HepG2 (cell line): ENCODE measurements around the gene AJUBA. TPM values are rescaled to one million over a fixed set of nuclear protein-coding genes. Genes with fewer than 3 reads are reported as not detected.

Experiments
- AFF4 ChIP-seq: sonication (generic); formaldehyde crosslinking; IDR thresholded peaks from 2 replicates; pipeline ENCODE4 v1.4.0; 2020; ENCODE audit warnings: missing genetic modification reagents
- AGO2 ChIP-seq: fragments of 200-400 bp; formaldehyde crosslinking; optimal IDR thresholded peaks from 2 replicates; pipeline ENCODE3; 2017; ENCODE audit warnings: mild to moderate bottlenecking, low read depth, low read length, moderate library complexity
- ATRX ChIP-seq: sonication (generic); formaldehyde crosslinking; IDR thresholded peaks from 2 replicates; pipeline ENCODE4 v1.4.0; 2020; ENCODE audit warnings: missing genetic modification reagents, borderline replicate concordance
- CHD4 ChIP-seq: fragments of 200-600 bp; sonication (generic); IDR thresholded peaks from 2 replicates; pipeline ENCODE4 v1.7.0; 2017; ENCODE audit warnings: mild to moderate bottlenecking, low read length, borderline replicate concordance
- CREM ChIP-seq, 2 experiments: sonication (generic) in 1 of 2; formaldehyde crosslinking in 1 of 2; IDR thresholded peaks; 2 replicates each; pipeline versions ENCODE4 v1.4.0 to v1.6.1; 2016 to 2020; ENCODE audit warnings: antibody characterized with exemption in 1 of 2, mild to moderate bottlenecking in 1 of 2, missing genetic modification reagents in 1 of 2
- GPBP1L1 ChIP-seq: sonication (generic); formaldehyde crosslinking; IDR thresholded peaks from 2 replicates; pipeline ENCODE4 v1.5.0; 2020; ENCODE audit warnings: mild to moderate bottlenecking, missing genetic modification reagents
- HMGXB3 ChIP-seq: sonication (generic); formaldehyde crosslinking; IDR thresholded peaks from 2 replicates; pipeline ENCODE4 v1.4.0; 2020; ENCODE audit warnings: missing genetic modification reagents, borderline replicate concordance
- KDM1A ChIP-seq: IDR thresholded peaks from 2 replicates; pipeline ENCODE4 v1.6.1; 2016; ENCODE audit warnings: missing compliant biosample characterization
- NFIB ChIP-seq: sonication (generic); formaldehyde crosslinking; IDR thresholded peaks from 2 replicates; pipeline ENCODE4 v1.9.0; 2021; ENCODE audit warnings: missing genetic modification reagents, mild to moderate bottlenecking, borderline replicate concordance
- ONECUT2 ChIP-seq: sonication (generic); formaldehyde crosslinking; IDR thresholded peaks from 2 replicates; pipeline ENCODE4 v1.4.0; 2020; ENCODE audit warnings: missing genetic modification reagents
- PRDM4 ChIP-seq: sonication (generic); formaldehyde crosslinking; IDR thresholded peaks from 2 replicates; pipeline ENCODE4 v1.9.0; 2021; ENCODE audit warnings: missing genetic modification reagents, borderline replicate concordance
- ZNF552 ChIP-seq: sonication (generic); formaldehyde crosslinking; IDR thresholded peaks from 2 replicates; pipeline ENCODE4 v1.9.0; 2022; ENCODE audit warnings: missing genetic modification reagents, mild to moderate bottlenecking, borderline replicate concordance
- ZNF720 ChIP-seq: sonication (generic); formaldehyde crosslinking; IDR thresholded peaks from 2 replicates; pipeline ENCODE4 v1.4.0; 2020; ENCODE audit warnings: missing genetic modification reagents
- ZNF784 ChIP-seq: sonication (generic); formaldehyde crosslinking; IDR thresholded peaks from 2 replicates; pipeline ENCODE4 v1.5.1; 2020; ENCODE audit warnings: missing genetic modification reagents, mild to moderate bottlenecking, borderline replicate concordance
- ZSCAN22 ChIP-seq: sonication (generic); formaldehyde crosslinking; IDR thresholded peaks from 2 replicates; pipeline ENCODE4 v1.4.0; 2020; ENCODE audit warnings: mild to moderate bottlenecking, missing genetic modification reagents
- polyA plus RNA-seq, 8 experiments: library from polyadenylated mRNA; depleted of rRNA in 3 of 8; stranded (reverse) in 7 of 8; unstranded in 1 of 8; fragments of >200 nt; fragmentation: Illumina TruSeq in 4 of 8; extraction: Trizol in 4 of 8; gene quantifications; 2 replicates each; pipeline versions ENCODE4 v1.2.1 to v1.2.3, GENCODE V29; 2011 to 2016; ENCODE audit warnings: low read depth in 4 of 8, missing spikeins in 1 of 8, mixed read lengths in 1 of 8; ENCODE audit not compliant: insufficient read depth in 1 of 8
- total RNA-seq, 5 experiments: library from RNA; depleted of rRNA; stranded (reverse); fragments of >200 nt; fragmentation: Illumina TruSeq; extraction: Trizol; gene quantifications; 2 replicates each; pipeline ENCODE4 v1.2.3, GENCODE V29; 2016; ENCODE audit warnings: low read depth in 1 of 5

AJUBA gene
- total and polyA plus RNA-seq, 2 of the 13 experiments (the other 11 are each of a cell fraction or from before 2014, with no cell fraction given), result 157 to 241 TPM

GRCh38 chr14:22981876-22982476, 375 bp downstream of the AJUBA start (continued):
- TF ChIP-seq PRDM4, result 0 out of 2 replicates have a peak, but pooled peaks have one; percentile 7
- TF ChIP-seq HMGXB3 (CRISPR knock-in tag), result no peak; the same call in 1 of the 2 replicates
- TF ChIP-seq CHD4, result no peak
- no peak; the same call in 1 of the 2 replicates for TF ChIP-seq ZNF784 (CRISPR knock-in tag)
- no peak for TF ChIP-seq AFF4 (CRISPR knock-in tag)
- peak; percentile 97 for TF ChIP-seq AGO2
- 0 out of 2 replicates have a peak, but pooled peaks have one; percentile 81 for TF ChIP-seq ATRX
- TF ChIP-seq GPBP1L1 (CRISPR knock-in tag), result no peak
- TF ChIP-seq ONECUT2 (CRISPR knock-in tag), result no peak
- no peak for TF ChIP-seq NFIB (CRISPR knock-in tag)
- TF ChIP-seq KDM1A, result no peak
- no peak for TF ChIP-seq CREM (IDR thresholded peaks at IDR 0.05)
- peak; percentile 16; the same call in 1 of the 2 replicates for TF ChIP-seq CREM (CRISPR knock-in tag; IDR thresholded peaks at IDR 0.05)
- peak; percentile 75; the same call in 1 of the 2 replicates for TF ChIP-seq ZSCAN22 (CRISPR knock-in tag)
- no peak; the same call in 1 of the 2 replicates for TF ChIP-seq ZNF552
- no peak for TF ChIP-seq ZNF720 (CRISPR knock-in tag)
